ENCODE results near the gene ADGRF1. TPM values are rescaled to one million over a fixed set of nuclear protein-coding genes. Genes with fewer than 3 reads are reported as not detected.

ADGRF1 gene
- total RNA-seq, 1 experiment from 2014 or later, result 39.6 TPM

DNA sequence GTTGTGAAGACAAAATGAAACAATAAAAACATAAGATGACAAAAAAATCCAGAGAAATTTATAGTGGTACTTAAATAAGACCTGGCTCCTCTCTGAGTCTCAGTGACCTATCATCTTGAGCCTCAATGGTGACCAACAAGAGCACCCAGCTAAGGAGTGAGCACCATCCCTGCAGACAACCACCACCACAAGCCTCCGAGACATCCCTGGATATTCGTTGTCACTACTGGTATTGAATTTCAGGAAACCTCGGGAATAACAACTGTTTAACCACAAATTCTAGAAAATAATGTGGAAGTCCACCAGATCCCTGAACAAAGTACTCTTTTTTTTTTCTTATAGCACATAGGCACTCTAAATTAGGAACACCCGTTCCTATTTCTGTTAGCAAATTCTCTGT lies 88.2 kb downstream of the ADGRF1 start:
- no peak for ATAC-seq
- H3K9me3 ChIP-seq (ENCODE audit: control insufficient read depth in 1 of 2, insufficient read depth in 1 of 2, low read depth in 1 of 2, low read length in 2 of 2), result no peaks in the 10 kb centered on the region
- no peak overlapping the region for H3K4me2 ChIP-seq (ENCODE audit: low read length)
- no peak overlapping the region for H2AFZ ChIP-seq (ENCODE audit: low read depth, low read length, poor library complexity, severe bottlenecking)
- H3K4me3 ChIP-seq (replicated peaks in 1 of 2; ENCODE audit: low read depth in 1 of 2, low read length in 2 of 2), result no peak overlapping the region
- H3K27me3 ChIP-seq (ENCODE audit: insufficient read depth, low read length), result no peaks in the 10 kb centered on the region
- ChIA-PET RAD21 (ENCODE audit: low non-redundant PET in 1 of 2, low total read pairs in 2 of 2, uncharacterized antibody in 2 of 2, unreplicated experiment in 2 of 2) (no interaction called here), CTCF (no interaction called here), POLR2A (no interaction called here)
- no peak overlapping the region for H3K9ac ChIP-seq (ENCODE audit: low read length)
- no TSS peak for BruUV-seq (replicated peaks)
- TF ChIP-seq SIN3A (IDR thresholded peaks at IDR 0.05; ENCODE audit: low read depth) (no peak), ZNF274 (IDR thresholded peaks at IDR 0.05; ENCODE audit: low read depth, low read length) (no peak), SRF (IDR thresholded peaks at IDR 0.05; ENCODE audit: low read depth) (no peak), ZFX (IDR thresholded peaks at IDR 0.05) (no peak), FOSL1 (IDR thresholded peaks at IDR 0.05; ENCODE audit: low read depth) (no peak), TCF7L2 (IDR thresholded peaks at IDR 0.05; ENCODE audit: borderline replicate concordance, extremely low read depth, insufficient read depth, insufficient read length) (no peak), EZH2 (IDR thresholded peaks at IDR 0.05) (no peak), JUND (IDR thresholded peaks at IDR 0.05) (no peak)
- TF ChIP-seq, protein P1, sequence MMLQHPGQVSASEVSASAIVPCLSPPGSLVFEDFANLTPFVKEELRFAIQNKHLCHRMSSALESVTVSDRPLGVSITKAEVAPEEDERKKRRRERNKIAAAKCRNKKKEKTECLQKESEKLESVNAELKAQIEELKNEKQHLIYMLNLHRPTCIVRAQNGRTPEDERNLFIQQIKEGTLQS (IDR thresholded peaks at IDR 0.05), result no peak
- TF ChIP-seq, protein P2, sequence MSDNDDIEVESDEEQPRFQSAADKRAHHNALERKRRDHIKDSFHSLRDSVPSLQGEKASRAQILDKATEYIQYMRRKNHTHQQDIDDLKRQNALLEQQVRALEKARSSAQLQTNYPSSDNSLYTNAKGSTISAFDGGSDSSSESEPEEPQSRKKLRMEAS (IDR thresholded peaks at IDR 0.05), result no peak
- no peaks in the 10 kb centered on the region for H4K20me1 ChIP-seq (ENCODE audit: insufficient read depth)
- no peaks in the 10 kb centered on the region for H3K9me2 ChIP-seq (ENCODE audit: insufficient read depth)
- intact Hi-C loops (cut with micrococcal nuclease), result no loop called here
- no peak for DNase-seq (ENCODE audit: low read depth, low spot score)
- no peaks in the 10 kb centered on the region for H3K4me1 ChIP-seq (ENCODE audit: control insufficient read depth in 1 of 2, insufficient read depth in 2 of 2, low read length in 2 of 2)
- H3K36me3 ChIP-seq (ENCODE audit: control insufficient read depth in 1 of 2, insufficient read depth in 2 of 2, low read length in 2 of 2), result no peaks in the 10 kb centered on the region
- no peak overlapping the region for H3K27ac ChIP-seq (ENCODE audit: low read depth, low read length)
- H3K79me2 ChIP-seq (ENCODE audit: insufficient read depth, low read length), result no peaks in the 10 kb centered on the region

DNA sequence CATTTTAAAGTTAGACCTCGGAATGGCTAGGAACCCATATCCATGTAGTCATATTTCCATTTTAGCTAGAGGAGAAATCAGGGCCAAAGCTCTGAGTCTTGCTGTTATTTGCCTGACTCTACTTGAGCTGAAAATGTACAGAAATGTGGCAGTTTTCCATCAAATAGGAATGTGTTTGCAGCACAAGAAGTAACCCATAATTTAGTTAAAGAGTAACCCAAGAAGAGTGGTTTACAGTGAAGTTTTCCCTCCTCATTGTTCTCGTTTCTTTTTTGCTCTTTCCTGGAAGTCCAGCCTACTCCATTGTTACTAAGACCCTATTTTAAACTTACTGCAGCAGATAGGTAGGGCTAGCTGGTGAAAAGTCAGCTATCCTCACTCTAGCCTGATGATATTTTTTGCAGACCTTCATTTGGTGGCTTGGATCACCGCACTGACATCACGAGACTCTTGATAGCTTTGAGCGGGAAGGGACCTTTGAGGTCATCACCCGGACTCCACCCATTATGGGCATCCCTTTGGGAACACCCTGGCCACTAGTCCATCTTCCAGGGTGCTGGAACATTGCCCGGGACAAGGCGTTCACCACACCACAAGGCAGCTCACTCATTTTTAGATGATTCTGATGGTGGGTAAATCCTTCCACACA lies 92.4 kb downstream of the ADGRF1 start:
- H3K4me1 ChIP-seq (ENCODE audit: control insufficient read depth in 1 of 2, insufficient read depth in 2 of 2, low read length in 2 of 2), result no peaks in the 10 kb centered on the region
- H3K4me2 ChIP-seq (ENCODE audit: low read length), result no peak overlapping the region
- BruUV-seq (replicated peaks), result no TSS peak
- RAD21 ChIA-PET (ENCODE audit: low non-redundant PET in 1 of 2, low total read pairs in 2 of 2, uncharacterized antibody in 2 of 2, unreplicated experiment in 2 of 2), result no interaction called here
- intact Hi-C loops (cut with micrococcal nuclease), result no loop called here
- CTCF ChIA-PET, result no interaction called here
- DNase-seq (ENCODE audit: low read depth, low spot score) (no peak), ATAC-seq (no peak)
- H3K9me2 ChIP-seq (ENCODE audit: insufficient read depth), result no peaks in the 10 kb centered on the region
- no peaks in the 10 kb centered on the region for H4K20me1 ChIP-seq (ENCODE audit: insufficient read depth)
- no peaks in the 10 kb centered on the region for H3K79me2 ChIP-seq (ENCODE audit: insufficient read depth, low read length)
- no peaks in the 10 kb centered on the region for H3K9me3 ChIP-seq (ENCODE audit: control insufficient read depth in 1 of 2, insufficient read depth in 1 of 2, low read depth in 1 of 2, low read length in 2 of 2)
- TF ChIP-seq ELF1 (IDR thresholded peaks at IDR 0.05; ENCODE audit: borderline replicate concordance, low read depth) (no peak), CEBPB (IDR thresholded peaks at IDR 0.05; ENCODE audit: low read depth) (no peak), EZH2 (IDR thresholded peaks at IDR 0.05) (no peak), FOSL1 (IDR thresholded peaks at IDR 0.05; ENCODE audit: low read depth) (no peak), POLR2AphosphoS5 (IDR thresholded peaks at IDR 0.05; ENCODE audit: low read depth, low read length) (no peak), ZNF274 (IDR thresholded peaks at IDR 0.05; ENCODE audit: low read depth, low read length) (no peak), YY1 (IDR thresholded peaks at IDR 0.05; ENCODE audit: extremely low read depth, insufficient replicate concordance, low read depth, low read length) (no peak), TCF7L2 (IDR thresholded peaks at IDR 0.05; ENCODE audit: borderline replicate concordance, extremely low read depth, insufficient read depth, insufficient read length) (no peak), SP1 (IDR thresholded peaks at IDR 0.05; ENCODE audit: low read depth) (no peak), POLR2A (IDR thresholded peaks at IDR 0.05; ENCODE audit: borderline replicate concordance, extremely low read depth, insufficient read depth, insufficient read length) (no peak)
- TF ChIP-seq, protein P3, sequence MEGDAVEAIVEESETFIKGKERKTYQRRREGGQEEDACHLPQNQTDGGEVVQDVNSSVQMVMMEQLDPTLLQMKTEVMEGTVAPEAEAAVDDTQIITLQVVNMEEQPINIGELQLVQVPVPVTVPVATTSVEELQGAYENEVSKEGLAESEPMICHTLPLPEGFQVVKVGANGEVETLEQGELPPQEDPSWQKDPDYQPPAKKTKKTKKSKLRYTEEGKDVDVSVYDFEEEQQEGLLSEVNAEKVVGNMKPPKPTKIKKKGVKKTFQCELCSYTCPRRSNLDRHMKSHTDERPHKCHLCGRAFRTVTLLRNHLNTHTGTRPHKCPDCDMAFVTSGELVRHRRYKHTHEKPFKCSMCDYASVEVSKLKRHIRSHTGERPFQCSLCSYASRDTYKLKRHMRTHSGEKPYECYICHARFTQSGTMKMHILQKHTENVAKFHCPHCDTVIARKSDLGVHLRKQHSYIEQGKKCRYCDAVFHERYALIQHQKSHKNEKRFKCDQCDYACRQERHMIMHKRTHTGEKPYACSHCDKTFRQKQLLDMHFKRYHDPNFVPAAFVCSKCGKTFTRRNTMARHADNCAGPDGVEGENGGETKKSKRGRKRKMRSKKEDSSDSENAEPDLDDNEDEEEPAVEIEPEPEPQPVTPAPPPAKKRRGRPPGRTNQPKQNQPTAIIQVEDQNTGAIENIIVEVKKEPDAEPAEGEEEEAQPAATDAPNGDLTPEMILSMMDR (IDR thresholded peaks at IDR 0.05 in 2 of 3, conservative IDR thresholded peaks at IDR 0.05 in 1 of 3; ENCODE audit: borderline replicate concordance in 1 of 3, insufficient read depth in 1 of 3, low read depth in 2 of 3, low read length in 2 of 3), result no peak
- TF ChIP-seq, protein P1 (IDR thresholded peaks at IDR 0.05), result no peak
- POLR2A ChIA-PET, result no interaction called here
- no peak overlapping the region for H3K9ac ChIP-seq (ENCODE audit: low read length)
- H3K36me3 ChIP-seq (ENCODE audit: control insufficient read depth in 1 of 2, insufficient read depth in 2 of 2, low read length in 2 of 2), result no peaks in the 10 kb centered on the region
- H3K27me3 ChIP-seq (ENCODE audit: insufficient read depth, low read length), result no peaks in the 10 kb centered on the region
- no peak overlapping the region for H2AFZ ChIP-seq (ENCODE audit: low read depth, low read length, poor library complexity, severe bottlenecking)
- no peak overlapping the region for H3K27ac ChIP-seq (ENCODE audit: low read depth, low read length)
- no peak overlapping the region for H3K4me3 ChIP-seq (replicated peaks in 1 of 2; ENCODE audit: low read depth in 1 of 2, low read length in 2 of 2)
